Mucosa of stomach (tissue), 1 donor: ENCODE measurements around the gene EIF4G2.
"Not testable (repeated sequence)": the region's sequence is repeated elsewhere in the genome, so short reads cannot be mapped to it uniquely, and the experiment has no call there.

ENCODE experiments used
- H3K27me3 ChIP-seq: one replicate; pipeline ENCODE4 v1.7.0; 2013; ENCODE audit warnings: mild to moderate bottlenecking, low read length; ENCODE audit not compliant: control insufficient read depth, insufficient read depth
- H3K36me3 ChIP-seq: one replicate; pipeline ENCODE4 v1.7.0; 2013; ENCODE audit warnings: low read length; ENCODE audit not compliant: control insufficient read depth, insufficient read depth
- H3K4me1 ChIP-seq: one replicate; pipeline ENCODE4 v1.7.0; 2013; ENCODE audit warnings: mild to moderate bottlenecking, low read length; ENCODE audit not compliant: control insufficient read depth, insufficient read depth
- H3K4me3 ChIP-seq: one replicate; pipeline ENCODE4 v1.7.0; 2013; ENCODE audit warnings: low read length
- H3K9ac ChIP-seq: one replicate; pipeline ENCODE4 v1.7.0; 2013; ENCODE audit warnings: mild to moderate bottlenecking, low read length, moderate library complexity
- H3K9me3 ChIP-seq: one replicate; pipeline ENCODE4 v1.7.0; 2013; ENCODE audit warnings: mild to moderate bottlenecking, low read length, moderate library complexity; ENCODE audit not compliant: control insufficient read depth
- donor health status: Pancreatic carcinoma.

Gene EIF4G2

DNA sequence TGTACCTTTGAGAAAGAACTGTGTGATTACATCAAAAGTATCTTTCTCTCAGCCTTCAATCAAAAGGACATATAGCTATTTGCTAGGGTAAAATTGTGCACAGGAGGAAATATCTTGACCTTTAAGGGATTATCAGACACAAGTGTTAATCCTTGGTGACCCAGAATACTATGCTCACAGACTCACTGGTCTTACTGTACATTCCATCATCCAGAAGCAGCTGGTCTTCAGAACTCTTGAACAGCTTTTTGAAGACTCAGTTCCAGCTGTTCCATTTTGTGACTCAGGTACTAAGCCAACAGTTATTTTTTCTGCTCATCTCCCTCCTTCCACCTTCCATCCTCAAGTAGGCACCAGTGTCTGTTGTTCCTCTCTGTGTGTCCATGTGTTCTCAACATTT, 29.4 kb upstream of the EIF4G2 start:
- Histone ChIP-seq H3K4me3 (no peak overlapping the region), H3K36me3 (no peaks in the 10 kb centered on the region), H3K9ac (no peak overlapping the region), H3K4me1 (peaks cover 4% of the 10 kb centered on the region), H3K27me3 (no peaks in the 10 kb centered on the region), H3K9me3 (no peaks in the 10 kb centered on the region)

DNA sequence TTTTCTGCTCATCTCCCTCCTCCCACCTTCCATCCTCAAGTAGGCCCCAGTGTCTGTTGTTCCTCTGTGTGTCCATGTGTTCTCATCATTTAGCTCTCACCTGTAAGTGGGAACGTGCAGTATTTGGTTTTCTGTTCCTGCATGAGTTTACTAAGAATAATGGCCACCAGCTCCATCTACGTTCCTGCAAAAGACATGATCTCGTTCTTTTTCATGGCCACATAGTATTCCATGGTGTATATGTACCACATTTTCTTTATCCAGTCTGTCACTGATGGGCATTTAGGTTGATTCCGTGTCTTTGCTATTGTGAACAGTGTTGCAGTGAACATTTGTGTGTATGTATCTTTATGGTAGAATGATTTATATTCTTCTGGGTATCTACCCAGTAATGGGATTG, 28.2 kb upstream of the EIF4G2 start:
- H3K36me3 ChIP-seq, H3K4me1 ChIP-seq, H3K27me3 ChIP-seq, H3K9ac ChIP-seq, H3K9me3 ChIP-seq, H3K4me3 ChIP-seq: not testable (repeated sequence)

DNA sequence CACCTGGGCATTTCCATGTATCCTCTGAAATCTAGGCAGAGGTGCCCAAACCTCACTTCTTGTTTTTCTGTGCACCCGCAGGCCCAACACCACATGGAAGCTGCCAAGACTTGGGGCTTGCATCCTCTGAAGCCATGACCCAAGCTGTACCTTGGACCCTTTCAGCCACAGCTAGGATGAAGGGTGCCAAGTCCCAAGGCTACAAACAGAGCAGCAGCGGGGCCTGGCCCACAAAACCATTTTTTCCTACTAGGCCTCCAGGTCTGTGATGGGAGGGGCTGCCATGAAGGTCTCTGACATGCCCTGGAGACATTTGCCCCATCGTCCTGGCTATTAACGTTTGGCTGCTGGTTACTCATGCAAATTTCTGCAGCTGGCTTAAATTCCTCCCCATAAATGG, 20.4 kb upstream of the EIF4G2 start:
- no peak overlapping the region for H3K4me3 ChIP-seq
- no peaks in the 10 kb centered on the region for H3K27me3 ChIP-seq
- no peaks in the 10 kb centered on the region for H3K4me1 ChIP-seq
- H3K9ac ChIP-seq = no peak overlapping the region
- no peaks in the 10 kb centered on the region for H3K9me3 ChIP-seq
- no peaks in the 10 kb centered on the region for H3K36me3 ChIP-seq

DNA sequence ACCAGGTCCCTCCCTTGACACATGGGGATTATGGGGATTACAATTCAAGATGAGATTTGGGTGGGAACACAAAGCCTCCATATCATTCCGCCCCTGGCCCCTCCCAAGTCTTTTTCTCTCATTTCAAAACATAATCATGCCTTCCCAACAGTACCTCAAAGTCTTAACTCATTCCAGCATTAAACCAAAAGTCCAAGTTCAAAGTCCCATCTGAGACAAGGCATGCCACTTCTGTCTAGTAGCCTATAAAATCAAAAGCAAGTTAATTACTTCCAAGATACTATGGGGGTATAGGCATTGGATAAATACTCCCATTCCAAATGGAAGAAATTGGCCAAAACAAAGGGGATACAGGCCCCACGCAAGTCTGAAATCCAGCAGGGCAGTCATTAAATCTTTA, 19.7 kb upstream of the EIF4G2 start:
- no peaks in the 10 kb centered on the region for H3K9me3 ChIP-seq
- no peak overlapping the region for H3K4me3 ChIP-seq
- no peaks in the 10 kb centered on the region for H3K27me3 ChIP-seq
- H3K9ac ChIP-seq = no peak overlapping the region
- peaks cover 5% of the 10 kb centered on the region for H3K4me1 ChIP-seq
- H3K36me3 ChIP-seq = no peaks in the 10 kb centered on the region

DNA sequence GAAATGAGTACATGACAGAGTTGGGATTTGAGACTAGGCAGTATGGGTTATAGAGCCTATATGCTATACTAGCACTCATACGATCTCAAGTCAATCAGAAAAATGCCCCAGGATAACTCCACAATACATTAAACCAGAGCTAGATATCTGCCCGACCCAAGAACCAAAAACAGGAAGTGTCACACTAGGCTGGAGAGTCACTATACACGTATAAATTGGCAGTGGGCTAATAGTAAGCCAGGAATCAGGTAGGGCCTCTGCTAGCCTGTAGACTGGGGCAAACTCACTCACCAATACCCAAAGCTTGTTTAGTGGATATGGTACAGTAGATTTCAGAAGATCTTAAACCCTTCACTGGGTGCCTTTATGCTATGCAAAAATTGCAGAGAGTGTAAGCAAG, 16.2 kb upstream of the EIF4G2 start:
- H3K9ac ChIP-seq = no peak overlapping the region
- H3K36me3 ChIP-seq = no peaks in the 10 kb centered on the region
- no peaks in the 10 kb centered on the region for H3K9me3 ChIP-seq
- no peak overlapping the region for H3K4me3 ChIP-seq
- peaks cover 7% of the 10 kb centered on the region for H3K4me1 ChIP-seq
- no peaks in the 10 kb centered on the region for H3K27me3 ChIP-seq

DNA sequence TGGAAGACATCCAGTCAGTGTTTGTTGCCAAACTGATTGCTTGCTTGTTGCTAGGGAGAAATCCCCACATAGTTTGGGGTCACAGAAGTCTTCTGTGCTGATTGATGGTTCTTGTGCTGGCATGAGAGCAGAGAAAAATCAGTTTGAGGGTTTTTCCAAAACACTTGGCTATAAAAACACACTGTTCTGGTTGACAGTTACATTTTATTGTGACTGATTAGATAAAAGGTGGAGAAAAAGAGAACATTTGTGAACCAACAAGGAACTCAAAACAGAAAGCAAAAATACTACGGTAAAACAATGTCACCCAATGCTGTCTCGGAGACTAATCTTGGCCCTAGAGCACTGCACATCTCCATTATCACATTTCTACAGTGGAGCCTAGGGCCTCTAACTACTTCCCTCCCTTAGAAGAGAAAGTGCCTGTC, 14.4 kb upstream of the EIF4G2 start:
- Histone ChIP-seq H3K9me3 (no peaks in the 10 kb centered on the region), H3K27me3 (no peaks in the 10 kb centered on the region), H3K36me3 (no peaks in the 10 kb centered on the region), H3K4me3 (no peak overlapping the region), H3K4me1 (peaks cover 7% of the 10 kb centered on the region), H3K9ac (no peak overlapping the region)

DNA sequence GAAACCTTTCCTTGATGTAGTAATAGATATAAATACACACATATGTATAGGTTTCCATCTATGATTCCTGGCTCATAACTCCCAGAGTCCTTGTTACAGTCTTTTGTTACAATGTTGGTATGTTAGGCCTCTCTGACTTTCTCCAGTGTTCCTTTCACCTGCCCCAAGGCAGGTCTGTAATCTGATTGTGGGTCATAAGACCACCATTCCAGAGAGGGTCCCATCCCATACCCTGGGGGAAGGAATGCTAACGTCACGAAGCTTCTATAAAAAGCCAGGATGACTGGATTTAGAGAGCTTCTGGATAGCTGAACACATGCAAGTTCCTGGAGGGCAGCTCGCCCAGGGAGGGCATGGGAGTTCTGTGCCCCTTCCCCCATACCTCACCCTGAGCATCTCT, 13.8 kb upstream of the EIF4G2 start:
- not testable (repeated sequence) for H3K4me1 ChIP-seq, H3K27me3 ChIP-seq, H3K9ac ChIP-seq, H3K36me3 ChIP-seq, H3K9me3 ChIP-seq, H3K4me3 ChIP-seq

DNA sequence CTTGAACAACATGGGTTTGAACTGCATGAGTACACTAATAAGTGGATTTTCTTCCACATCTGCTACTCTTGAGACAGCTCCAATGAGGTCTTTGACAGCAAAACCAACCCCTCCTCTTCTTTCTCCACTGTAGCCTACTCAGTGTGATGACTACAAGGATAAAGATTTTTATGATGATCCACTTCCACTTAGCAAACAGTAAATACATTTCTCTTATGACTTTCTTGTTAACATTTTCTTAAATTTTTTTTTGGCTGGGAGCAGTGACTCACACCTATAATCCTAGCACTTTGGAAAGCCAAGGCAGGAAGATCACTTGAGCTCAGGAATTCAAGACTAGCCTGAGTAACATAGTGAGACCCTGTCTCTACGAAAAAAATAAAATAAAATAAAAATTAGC, 9.9 kb upstream of the EIF4G2 start:
- H3K9ac ChIP-seq = no peak overlapping the region

DNA sequence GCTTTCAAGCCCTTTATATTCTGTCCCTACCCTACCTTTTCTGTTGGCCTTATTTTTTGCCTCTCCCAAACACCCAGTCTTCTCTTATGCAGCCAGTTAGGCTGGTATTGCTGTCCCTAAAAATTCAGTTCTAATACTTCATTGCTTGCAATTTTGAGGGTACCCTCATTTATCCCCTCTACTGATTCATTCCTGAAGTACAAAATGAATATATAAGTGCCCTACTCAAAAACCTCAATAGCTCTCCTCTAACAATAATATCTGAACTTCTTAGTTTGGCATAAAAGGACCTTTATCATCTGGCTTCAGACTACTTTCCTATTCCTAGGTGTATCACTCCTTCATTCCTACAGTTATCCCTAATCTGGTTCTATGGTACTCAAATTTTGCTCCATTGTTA, 5.2 kb upstream of the EIF4G2 start:
- Histone ChIP-seq H3K36me3 (no peaks in the 10 kb centered on the region), H3K9ac (no peak overlapping the region)

More for the DNA sequence above, 9.9 kb upstream of the EIF4G2 start:
- H3K9me3 ChIP-seq = no peaks in the 10 kb centered on the region
- peaks cover 4% of the 10 kb centered on the region for H3K4me1 ChIP-seq
- no peaks in the 10 kb centered on the region for H3K27me3 ChIP-seq
- no peaks in the 10 kb centered on the region for H3K36me3 ChIP-seq
- H3K4me3 ChIP-seq = no peak overlapping the region

DNA sequence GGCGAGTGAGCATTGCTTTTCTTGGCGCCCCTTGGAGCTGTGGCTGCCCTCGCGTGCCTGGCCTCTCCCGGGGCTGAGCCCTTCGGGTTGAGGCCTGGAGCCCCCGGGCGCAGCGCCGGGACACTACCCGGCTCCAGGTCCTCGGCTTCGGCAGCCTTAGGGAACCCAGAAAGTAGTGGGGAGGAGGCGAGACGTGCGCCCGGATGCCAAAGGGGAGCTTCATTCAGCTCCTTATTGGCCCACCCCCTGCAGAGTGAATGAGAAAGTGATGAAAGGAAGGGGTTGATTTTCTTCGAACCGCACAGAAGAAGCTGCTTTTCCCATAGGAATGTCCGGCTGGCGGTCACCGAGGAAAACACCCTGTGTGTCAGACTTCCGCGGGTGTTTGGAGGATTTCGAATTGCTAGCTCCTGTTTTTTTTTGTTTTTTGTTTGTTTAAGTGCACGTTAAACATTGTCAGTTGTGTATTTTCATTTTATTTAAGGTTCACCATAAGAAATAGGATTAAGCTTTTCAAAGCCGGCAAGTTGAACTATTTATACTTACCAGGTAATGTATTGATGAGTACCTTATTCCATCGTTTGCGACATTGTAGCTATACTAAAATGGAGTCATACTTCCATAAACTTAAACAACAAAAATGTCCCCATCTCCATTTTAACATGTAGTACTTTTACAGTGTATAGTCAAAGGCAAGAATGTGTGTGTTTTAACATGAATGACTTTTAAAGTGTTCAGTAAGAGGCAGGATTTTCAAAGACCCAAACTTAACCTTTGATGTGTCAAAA, 841 bp upstream of the EIF4G2 start:
- Histone ChIP-seq H3K9ac (peak overlapping the region; percentile 94), H3K4me3 (peak overlapping the region; percentile 59), H3K27me3 (no peaks in the 10 kb centered on the region), H3K36me3 (peaks cover 12% of the 10 kb centered on the region), H3K9me3 (no peaks in the 10 kb centered on the region), H3K4me1 (peaks cover 21% of the 10 kb centered on the region)

More for the DNA sequence above, 5.2 kb upstream of the EIF4G2 start:
- H3K4me3 ChIP-seq = no peak overlapping the region
- no peaks in the 10 kb centered on the region for H3K27me3 ChIP-seq
- H3K9me3 ChIP-seq = no peaks in the 10 kb centered on the region
- H3K4me1 ChIP-seq = peaks cover 6% of the 10 kb centered on the region

DNA sequence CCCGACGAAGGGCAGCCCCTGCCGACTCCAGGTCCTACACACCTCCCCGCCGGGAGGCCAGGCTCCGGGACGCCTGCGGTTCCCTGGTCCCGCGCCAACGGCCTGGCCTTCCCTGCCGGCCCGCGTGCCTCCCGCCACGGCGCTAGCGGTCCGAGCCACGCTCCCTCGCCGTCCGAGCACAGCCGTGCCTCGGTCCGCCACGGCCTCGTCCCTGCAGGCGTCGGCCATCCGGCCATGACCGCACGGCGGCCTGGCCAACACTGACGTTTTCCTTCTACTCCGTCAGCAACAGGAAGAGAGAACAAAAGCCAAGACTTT, 532 bp downstream of the EIF4G2 start:
- H3K9me3 ChIP-seq = no peaks in the 10 kb centered on the region
- no peaks in the 10 kb centered on the region for H3K27me3 ChIP-seq
- H3K9ac ChIP-seq = peak overlapping the region; percentile 99
- H3K36me3 ChIP-seq = peaks cover 21% of the 10 kb centered on the region
- peak overlapping the region; percentile 59 for H3K4me3 ChIP-seq
- peaks cover 21% of the 10 kb centered on the region for H3K4me1 ChIP-seq

DNA sequence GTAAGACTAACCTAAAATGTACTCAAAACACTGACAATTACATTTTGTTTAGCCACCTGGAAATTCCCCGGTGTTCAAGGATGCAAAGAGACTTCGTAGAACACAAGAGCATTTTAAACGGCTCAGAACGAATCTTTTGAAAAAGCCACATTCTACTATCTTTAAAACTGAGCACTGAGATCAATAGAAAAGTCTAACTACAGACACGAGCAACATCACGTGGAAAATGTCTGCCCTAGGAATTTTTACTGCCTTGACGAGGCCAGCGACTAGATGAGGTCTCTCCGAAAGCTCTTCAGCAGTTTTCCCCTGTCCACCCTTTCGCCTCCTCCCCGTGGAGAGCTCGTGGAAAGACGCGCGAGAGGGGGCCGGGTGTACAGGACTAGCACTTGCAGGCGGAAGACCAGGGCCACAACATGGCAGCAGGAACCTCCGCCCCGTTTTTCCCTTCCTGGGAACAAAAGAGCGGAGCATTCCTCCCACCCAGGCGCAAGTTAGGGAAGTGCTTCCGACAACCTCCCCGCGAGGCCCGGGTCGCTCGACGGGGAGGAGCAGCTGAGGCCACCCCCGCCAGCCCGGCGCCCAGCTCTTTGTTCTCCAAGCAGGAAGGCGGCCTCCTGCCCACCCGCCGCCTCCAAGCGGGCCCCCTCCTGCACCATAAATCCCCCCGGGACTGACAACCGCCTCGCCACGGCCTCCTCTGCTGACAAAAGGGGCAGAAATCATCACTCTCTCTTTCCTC, 1.1 kb downstream of the EIF4G2 start:
- H3K4me3 ChIP-seq = peak overlapping the region; percentile 59
- peaks cover 21% of the 10 kb centered on the region for H3K36me3 ChIP-seq
- no peaks in the 10 kb centered on the region for H3K9me3 ChIP-seq
- peak overlapping the region; percentile 99 for H3K9ac ChIP-seq
- H3K4me1 ChIP-seq = peaks cover 21% of the 10 kb centered on the region
- no peaks in the 10 kb centered on the region for H3K27me3 ChIP-seq
